Head of caudate nucleus (tissue), 42 donors: ENCODE results near the gene SH3BP2.
A peak's percentile ranks its signal among the peaks of the same experiment; 100 is the strongest.

Experiments used
- DNase-seq, 42 donors: peaks; one replicate each; pipeline versions ENCODE4 v3.0.0 to v3.0.0-alpha.2; 2020 to 2021; ENCODE audit warnings: mixed read lengths in 7 of 42
- intact Hi-C: fragments of 100-400 bp; cut with DNase I; formaldehyde crosslinking; loops from one replicate; pipeline ENCODE4 v1.15.0; 2022

Gene SH3BP2

DNA sequence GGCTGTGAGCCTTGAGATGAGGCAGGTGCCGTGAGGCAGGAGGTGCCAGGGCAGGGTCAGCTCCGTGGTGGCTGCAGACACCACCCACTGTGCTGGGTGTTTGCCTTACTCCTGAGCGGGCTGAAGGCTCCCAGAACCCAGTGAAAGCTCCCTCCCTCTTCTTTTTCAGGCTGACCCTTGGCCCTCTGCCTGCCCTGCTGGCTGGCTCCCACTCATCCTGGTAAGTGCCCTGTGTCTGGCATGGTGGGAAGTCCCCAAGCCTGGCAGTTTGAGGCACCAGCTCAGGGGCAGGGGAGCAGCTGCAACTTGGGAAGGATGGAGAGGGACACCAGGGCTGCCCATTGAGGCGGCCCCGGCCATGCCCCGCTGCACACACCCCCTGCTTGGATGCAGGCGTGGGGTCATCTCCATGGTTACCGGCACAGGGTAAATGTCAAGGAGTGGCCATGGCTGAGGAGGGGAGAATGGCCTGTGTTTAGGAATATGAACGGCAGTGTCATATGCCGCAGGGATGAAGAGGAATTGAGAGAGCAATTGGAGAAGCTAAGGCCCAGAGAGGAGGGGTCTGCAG is 16.8 kb downstream of the SH3BP2 start:
- peak in 8 of 42 donors; percentile 33 to 64 (median 58) for DNase-seq
- intact Hi-C loops: no loop called here

DNA sequence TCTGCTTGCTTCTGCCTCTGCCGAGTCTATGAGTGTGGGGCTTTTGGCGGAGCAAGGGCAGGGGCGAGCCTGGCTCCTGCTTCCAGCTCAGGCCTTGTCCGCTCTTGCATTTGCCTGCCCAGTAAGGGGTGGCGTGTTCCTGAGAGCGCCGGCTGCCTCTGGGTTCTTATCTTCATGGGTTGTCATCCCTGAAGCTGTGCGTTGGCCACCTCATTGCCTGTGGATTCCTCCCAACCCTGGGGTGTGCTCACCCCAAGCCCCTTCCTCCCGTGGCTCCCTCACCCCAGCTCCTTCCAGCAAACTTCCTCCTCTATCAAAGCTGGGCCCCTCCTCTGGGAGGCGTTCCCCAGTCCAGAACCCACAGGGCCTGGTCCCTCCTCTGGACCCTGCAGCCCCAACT is 17.5 kb downstream of the SH3BP2 start:
- intact Hi-C loops: no loop called here
- DNase-seq: no peak

DNA sequence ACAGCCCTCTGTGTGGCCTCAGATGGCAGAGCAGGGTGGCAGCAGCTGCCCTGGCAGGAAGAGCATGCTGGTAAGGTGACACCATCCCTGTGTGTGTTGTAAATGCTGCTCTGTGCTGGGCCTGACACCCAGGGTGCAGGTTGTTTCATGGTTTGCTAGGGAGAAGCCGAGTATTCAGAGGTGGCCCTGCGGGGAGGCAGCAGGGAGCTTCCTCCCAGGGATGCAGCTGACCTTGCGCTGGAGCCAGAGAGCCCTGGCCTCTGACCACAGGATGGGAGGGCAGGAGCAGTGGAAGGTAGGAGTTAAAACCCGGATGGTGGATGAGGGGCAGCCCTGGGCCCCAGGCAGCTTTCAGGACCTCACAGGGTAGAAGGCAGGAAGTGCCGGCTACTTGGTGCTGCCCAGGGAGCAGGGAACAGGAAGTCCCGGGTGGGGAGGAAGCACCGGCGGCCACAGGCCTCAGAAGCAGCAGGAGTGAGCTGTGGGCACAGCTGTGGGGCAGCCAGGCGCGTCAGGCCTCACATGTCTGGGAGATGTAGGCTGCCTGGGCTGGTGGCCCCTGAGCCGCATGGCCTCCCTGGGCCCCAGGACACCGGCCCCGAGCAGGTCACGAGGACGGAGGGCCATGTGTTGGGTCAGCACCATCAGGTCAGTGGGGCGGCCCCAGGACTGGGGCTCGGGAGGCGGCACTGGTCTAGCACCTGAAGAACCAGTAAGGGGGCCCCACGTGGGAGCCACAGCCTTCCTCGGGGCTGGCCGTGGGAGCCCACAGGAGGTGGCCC is 19.1 kb downstream of the SH3BP2 start:
- intact Hi-C loops: no loop called here
- DNase-seq: peak in 37 of 42 donors; percentile 32 to 80 (median 55)

DNA sequence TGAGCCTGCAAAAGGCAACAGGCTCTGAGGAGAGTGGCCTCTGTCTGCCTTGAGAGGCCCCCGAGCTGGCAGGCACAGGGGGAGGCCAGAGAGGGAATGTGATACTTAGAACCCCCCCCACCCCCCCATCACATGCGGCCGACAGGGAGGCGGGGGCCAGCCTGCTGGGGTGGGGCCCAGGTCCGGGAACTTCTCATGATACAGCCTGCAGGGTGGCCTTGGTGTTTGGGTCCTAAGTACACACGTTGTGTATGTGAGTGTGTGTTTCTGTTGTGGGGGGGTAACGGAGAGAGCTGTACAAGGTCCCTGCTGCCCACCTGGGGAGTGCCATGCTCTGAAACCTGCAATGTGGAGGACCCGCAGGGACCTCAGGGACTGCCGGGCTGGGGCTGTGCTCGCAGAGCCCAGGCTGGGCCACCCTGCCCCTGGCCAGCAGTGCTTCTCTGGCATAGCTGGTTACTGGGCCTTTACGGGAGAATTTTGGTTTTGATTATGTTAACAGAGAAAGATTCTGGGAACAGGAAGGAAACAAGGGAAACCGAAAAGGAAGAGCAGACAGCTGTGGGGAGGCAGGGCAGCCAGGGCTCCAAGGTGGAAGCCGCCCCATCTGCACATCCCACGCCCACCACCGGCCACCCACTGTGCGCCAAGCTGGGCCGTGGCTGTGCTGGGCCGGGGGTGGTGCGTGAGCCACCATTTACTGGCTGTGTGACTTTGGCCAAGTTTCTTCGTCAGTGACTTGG is 19.9 kb downstream of the SH3BP2 start:
- intact Hi-C loops: no loop called here
- no peak for DNase-seq

DNA sequence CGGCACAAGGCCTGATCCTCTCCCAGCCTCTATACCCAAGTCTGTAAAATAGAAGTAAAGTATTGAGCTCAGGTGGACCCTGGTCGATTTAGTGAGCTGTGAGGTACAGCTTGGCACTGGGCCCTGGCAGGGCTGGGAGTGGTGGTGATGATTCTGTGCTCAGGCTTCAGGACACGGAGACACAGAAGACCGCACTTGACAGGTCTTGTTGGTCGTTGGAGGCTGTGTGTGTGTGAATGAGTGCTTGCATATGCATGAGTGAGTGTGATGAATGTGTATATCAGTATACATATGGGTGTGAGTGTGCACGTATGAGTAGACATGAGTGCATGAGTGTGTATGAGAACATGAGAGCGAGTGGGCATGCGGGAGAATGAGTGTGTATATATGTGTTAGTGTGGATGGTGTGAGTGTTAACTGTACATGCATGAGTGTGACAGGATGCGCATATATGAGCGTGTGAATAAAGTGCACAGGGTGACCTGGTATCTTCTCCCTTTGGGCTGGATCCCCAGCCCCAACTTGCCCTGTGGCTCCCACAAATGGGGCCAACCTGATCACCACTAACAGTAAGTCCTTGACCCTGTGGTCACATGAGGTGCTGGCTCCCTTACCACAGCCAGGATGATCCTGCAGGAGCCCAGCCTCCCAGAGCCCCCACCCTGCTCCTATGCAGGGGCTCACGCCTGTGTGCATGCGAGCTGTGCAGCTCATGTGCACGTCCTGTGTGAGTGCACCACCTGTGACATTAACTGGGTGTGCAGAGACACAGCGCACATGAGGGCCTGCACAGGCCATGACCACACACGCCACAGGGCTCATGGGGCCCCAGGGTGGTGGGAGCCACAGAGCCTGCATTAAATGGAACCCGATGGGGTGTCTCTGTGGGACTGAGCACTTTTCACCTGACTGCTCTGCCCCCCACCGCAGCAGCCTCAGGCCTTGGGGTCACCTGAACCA is 20.8 kb downstream of the SH3BP2 start:
- intact Hi-C loops: no loop called here
- DNase-seq: no peak

DNA sequence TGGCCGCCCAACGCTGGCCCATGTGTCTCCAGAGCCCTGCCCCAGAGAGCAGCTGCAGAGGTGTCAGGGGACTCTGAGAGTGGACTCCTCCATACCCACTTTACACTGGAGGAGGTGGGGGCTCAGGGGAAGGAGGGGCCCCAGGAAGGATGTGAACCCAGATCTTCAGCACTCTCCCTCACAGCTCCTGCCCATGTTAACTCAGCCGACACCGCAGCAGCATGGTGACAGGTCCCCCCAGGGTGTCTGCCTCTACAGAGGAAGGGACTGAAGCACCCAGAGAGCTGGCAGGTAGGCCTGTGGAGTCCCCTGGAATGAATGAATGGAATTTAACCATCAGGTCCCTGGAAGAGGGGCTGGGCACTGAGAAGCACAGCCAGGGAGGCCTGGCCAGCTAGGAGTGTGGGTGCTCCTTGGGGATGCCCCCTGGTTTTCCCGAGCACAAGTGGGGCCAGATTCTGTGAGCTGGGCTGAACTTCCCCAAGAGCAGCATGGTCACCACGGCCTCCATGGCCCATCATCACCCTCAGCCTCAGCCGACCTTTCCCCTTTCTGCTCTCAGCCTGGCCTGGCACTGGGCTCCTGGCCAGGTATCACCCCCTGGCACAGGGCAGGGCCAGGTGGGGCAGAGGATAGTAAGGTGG is 21.9 kb downstream of the SH3BP2 start:
- no peak for DNase-seq
- intact Hi-C loops: no loop called here

DNA sequence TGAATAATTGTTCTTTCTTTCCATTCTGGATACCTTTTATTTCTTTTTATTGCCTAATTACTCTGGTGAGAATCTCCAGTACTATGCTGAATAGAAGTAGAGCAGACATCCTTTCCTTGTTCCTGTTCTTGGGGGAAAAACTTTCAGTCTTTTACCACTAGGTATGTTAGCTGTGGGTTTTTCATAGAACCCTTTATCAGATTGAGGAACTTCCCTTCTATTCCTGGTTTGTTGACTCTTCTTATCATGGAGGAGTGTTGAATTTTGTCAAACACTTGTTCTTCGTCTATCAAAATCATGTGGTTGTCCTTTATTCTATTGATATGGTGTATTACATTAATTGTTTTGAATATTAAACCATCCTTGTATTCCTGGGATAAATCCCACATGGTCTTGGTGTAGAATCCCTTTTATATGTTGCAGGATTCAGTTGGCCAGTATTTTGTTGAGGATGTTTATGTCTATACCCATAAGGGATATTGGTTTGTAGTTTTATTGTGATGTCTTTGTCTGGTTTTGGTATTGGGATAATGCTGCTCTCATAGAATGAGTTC is 23.6 kb downstream of the SH3BP2 start:
- no peak for DNase-seq
- intact Hi-C loops: no loop called here

DNA sequence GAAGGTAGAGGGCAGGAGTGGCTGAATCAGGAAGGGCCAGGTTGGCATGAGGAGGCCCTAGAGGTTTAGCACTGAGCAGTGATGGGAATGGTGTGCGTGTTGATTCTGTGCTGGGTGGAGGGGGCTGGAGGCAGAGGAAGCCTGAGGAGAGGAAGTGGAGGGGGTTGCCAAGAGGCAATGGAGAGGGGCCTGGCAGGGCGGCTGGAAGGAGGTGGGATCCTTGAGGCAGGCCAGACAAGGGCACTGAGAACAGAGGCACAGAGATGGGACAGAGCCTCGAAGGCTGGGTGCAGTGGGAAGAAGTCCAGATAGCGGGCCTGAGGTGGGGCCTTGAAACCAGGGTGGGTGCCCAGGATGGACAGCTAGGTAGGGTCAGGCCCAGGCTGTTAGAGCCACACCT is 24.3 kb downstream of the SH3BP2 start:
- intact Hi-C loops: no loop called here

DNA sequence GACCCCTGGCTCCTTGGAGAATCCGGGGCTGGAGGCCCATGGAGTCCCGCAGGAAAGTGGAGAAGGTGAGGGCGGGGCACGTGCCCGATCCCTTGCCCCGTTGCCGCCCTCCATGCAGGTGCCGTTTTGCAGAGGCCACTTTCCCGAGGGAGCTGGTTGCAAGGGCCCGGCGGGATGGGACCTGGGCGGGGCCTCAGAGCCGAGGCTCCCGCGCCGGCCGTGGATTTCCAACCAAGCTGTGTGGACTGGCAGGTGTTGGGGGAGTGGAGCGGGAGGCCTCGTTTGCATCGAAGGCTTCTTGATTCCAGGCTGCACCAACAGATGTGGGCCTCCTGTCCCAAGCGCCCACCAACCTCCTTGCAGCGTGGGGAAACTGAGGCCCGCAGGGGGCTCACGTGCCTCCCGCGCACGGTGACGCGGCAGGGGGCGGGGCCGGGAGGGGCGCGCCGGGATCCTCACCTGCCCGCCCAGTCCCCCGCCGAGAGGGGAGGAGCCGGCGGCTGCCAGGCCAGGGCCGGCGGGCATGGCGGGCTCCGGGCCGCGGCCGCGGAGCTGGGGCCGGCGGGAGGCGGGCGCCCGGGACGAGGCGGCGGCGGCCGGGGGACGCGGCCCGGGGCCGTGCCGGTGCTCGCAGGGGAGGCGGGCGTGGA is 24.9 kb downstream of the SH3BP2 start:
- intact Hi-C loops: no loop called here

More for the DNA sequence above, 24.3 kb downstream of the SH3BP2 start:
- DNase-seq: no peak

DNA sequence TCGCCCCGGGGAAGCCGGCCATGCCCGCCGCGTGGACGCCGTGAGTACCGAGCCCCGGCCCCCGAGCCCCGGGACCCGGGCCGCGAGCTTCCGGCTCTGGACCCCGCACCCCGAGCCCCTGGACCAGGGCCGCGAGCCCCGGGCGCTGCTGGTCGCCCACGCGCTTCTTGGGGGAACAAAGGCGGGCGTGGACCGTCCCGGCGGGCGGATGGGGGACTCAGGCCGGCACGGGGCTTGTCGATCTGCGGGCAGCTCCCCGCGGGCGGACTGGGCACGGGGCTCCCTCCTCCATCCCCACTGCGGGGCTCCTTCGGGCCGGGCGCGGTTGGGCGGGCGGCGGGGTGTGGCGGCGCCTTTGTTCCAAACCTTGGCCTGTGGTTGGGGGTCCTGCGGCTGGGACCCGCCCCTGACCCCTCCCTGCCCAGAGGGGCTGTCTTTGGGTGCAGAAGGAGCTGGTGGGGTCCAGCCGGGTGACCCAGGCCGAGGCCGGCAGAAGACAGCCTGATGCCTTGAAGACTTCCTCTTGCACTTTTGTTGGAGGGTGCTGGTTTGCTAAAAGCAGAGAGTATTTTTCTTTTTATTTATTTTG is 25.6 kb downstream of the SH3BP2 start:
- intact Hi-C loops: no loop called here
- DNase-seq: no peak

More for the DNA sequence above, 24.9 kb downstream of the SH3BP2 start:
- DNase-seq: no peak

DNA sequence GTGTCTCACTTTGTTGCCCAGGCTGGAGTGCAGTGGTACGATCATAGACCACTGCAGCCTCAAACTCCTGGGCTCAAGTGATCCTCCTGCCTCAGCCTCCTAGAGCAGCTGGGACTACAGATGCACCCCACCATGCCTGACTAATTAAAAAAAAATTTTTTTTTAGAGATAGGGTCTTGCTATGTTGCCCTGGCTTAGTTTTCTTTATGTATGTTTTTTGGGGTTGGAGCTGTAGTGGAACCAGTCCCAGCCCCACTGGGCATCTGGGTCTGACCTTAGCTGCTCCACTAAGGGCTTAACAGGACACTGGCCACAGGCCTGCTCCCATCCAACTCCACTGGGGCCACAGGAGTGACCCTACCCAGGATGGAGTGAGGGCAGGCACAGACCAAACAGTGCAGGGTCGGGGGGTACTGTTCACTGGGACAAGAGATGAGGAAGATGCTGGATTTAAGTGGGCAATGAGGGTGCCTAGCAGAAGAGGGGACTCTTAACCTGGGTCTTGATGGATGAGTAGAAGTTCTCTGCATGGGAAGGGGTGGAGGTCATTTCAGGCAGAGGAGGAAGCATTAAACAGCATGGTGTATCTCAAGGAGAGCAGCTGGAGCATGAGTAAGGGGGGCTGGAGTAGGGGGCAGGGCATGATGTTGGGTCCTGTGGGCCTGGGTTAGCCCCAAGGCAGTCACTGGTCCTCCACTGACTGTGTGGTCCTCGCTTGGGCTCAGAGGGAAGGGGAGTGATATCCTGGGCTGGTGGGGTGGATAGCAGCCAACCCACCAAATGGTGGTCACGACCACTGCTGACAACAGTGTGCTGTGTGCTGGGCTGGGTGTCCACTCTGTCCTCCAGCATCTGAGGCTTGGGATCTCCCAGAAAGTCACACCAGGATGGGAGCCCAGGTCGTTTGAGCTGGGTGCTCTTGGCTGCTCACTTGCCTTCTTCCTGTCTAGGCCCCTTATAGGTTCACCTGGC is 26.6 kb downstream of the SH3BP2 start:
- DNase-seq: no peak
- intact Hi-C loops: no loop called here

DNA sequence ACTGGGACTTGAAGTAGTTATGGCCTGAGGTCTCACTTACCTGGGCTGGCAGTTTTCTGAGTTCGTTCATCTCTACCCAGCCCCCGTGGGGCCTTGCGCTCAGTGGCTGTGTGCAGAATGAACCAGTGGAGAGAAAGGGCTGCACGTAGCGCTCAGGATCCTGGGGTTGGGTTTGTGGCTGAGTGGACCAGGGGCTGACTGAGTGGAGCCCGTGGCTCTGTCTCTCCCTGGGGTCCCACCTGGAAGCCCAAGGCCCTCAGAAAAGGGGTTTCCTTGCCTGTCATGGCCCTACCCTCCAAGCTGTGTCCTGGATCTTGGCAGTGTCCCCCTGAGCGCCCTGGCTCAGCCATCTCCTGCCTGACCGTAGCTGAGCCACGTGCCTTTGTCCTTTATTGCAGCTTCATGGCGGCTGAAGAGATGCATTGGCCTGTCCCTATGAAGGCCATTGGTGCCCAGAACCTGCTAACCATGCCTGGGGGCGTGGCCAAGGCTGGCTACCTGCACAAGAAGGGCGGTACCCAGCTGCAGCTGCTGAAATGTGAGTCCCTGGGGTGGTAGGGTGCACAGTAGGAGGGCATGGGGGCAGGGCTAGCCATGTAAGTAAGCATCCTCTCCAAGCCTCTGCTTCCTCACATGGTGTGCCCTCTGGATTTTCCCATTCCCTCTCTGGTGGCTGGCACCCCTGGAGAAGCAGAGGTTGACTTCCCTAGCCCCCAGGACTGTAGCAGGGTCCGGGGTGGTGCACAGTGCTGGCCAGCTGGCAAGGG is 27.5 kb downstream of the SH3BP2 start:
- DNase-seq: no peak
- intact Hi-C loops: no loop called here

DNA sequence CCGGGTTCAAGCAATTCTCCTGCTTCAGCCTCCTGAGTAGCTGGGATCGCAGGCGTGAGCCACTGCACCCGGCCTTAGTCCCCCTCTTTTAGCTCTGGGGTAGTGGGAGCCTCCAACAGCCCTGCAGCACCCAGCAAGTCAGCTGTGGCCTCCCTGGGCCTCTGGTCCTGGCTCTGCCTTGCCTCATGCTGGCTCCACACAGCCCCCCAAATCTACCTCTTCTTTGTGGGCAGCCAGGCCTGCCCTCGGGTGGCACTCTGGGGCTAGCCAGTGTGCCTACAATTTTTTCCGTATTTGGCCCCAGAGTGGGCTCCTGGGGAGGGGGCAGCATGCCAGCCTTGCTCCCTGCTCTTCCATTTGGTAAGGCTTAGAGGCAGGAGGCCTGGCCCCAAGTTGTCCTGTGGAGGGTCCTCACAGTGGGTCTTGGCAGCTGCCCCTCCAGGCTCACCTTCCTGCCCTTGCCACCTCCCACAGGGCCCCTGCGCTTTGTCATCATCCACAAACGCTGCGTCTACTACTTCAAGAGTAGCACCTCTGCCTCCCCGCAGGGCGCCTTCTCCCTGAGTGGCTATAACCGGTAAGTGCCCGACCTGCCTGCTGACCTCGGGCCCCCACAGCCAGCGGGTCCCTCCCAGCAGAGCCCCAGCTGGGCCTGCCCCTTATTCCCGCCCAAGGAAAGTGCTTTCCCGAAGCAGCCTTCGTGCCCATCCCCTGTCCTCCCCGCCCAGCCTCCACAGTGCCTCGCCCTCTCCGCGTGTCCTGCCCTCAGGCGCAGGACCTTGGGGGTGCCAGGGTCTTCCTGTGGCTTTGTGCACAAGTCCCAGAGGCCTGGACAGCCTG is 29.8 kb downstream of the SH3BP2 start:
- peak in 1 of 42 donors; percentile 2 for DNase-seq

DNA sequence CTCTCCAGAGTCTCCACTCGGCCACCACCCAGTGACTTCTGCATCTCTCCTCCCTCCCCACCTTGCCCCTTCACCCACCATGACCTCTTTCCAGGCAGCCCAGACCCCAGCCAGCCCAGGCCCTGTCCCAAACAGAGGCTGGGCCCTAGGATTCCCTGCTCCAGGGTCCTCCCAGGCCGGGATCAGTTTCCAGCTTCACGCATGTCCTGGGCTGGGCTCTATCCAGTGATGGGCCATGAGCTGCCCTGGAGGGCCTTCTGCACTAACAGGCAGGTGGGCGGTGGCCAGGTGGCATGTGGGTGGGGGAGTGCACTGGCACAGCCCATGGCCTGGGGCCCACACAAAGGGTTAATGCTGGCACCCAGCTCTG is 30.4 kb downstream of the SH3BP2 start:
- intact Hi-C loops: no loop called here
- peak in 1 of 42 donors; percentile 5 for DNase-seq

More for the DNA sequence above, 29.8 kb downstream of the SH3BP2 start:
- intact Hi-C loops: no loop called here
